ENCODE measurements around the gene SOX21.

Gene SOX21

DNA sequence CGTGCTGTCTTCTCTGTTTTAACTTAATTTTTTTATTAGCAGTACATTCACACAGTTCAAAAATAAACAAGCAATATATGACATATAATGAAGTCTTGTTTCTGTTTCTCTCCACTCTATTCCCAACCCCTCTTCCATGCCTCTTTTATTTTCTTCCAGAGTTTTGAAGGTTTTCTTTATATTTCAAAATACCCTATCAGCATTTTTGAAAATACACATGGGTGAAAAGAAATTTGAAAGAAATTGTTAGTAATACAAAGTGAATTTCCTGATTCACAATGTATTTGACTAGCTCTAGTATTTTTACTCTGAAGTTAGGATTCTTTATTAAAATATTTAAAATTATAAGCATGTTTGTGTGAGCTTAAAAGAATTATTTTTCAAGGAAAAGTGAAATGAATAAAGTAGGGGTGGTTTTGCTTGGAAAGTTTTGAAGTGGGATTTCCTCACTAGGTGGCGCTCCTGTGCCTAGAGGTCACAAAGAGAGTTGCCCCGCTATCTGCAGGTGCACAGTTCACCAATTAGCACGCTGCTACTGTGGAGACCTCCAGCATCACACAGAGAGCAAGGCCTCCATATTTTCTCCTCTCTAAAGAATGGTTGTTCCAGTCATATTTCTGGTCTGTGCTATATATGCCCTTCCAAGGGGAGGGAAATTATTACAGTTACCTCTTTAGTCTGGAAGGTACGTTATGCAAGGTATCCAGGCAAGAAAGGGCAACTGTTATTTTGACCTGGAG is 37.6 kb downstream of the SOX21 start:
- DNase-seq: no peak

DNA sequence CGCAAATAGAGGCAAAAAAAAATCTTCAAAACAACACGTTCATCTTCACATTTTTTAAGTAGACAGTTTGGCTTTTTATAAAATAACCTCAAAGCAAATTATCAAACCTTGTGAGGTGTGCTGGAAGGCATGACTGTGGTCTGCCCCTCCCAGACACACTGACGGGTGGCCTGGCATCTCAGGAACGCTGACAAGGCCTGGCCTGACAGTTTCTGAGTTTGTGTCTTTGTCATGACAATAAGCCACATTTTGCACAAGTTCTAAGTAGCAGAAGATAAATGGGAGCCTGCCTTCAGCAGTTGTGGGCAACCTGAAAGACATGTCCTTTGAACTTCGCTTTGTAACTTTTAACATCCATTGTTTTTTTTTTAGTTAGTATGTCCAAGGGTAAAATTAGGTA is 38.5 kb downstream of the SOX21 start:
- no peak for DNase-seq

DNA sequence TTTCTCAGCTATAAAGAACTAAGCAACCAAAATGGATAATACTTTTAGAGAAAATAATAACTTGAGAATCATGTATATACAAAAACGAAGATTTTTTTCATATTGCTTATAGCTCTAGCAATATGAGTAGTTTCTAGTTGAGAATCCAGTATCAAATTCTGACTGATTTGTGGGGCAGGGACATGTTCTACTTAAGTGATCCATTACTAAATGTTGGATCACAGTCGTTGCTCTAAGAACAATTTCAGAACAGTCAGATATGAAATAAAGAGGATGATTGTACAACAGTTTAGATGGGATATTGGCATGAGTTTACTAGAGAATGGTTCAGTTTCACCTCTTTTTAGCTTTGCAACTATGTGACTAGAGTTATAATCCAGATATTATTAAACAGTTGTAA is 39.9 kb downstream of the SOX21 start:
- DNase-seq: no peak

- no peak for DNase-seq
Measured at GRCh38 chr13:94667190-94667589, 45.2 kb downstream of the SOX21 start.

- no peak for DNase-seq
Measured at GRCh38 chr13:94666065-94666464, 46.3 kb downstream of the SOX21 start.

GRCh38 chr13:94664889-94665288 is 47.5 kb downstream of the SOX21 start:
- no peak for DNase-seq

GRCh38 chr13:94662274-94662945 is 49.9 kb downstream of the SOX21 start:
- DNase-seq: no peak

GRCh38 chr13:94661406-94661805 is 50.9 kb downstream of the SOX21 start:
- DNase-seq: no peak

- DNase-seq: no peak
Measured at GRCh38 chr13:94660695-94661326, 51.5 kb downstream of the SOX21 start.
